Trophoblast cell (in vitro differentiated cells and primary cell): ENCODE results near the gene CDH5.
A peak's percentile ranks its signal among the peaks of the same experiment; 100 is the strongest.

ENCODE experiments used
- DNase-seq, 2 donors: peaks; one replicate each; pipeline ENCODE4 v3.0.0-alpha.2; 2016
- H2AFZ ChIP-seq: 2 replicates; pipeline ENCODE4 v1.6.1; 2013; ENCODE audit warnings: low read length, moderate library complexity, mild to moderate bottlenecking; ENCODE audit not compliant: insufficient read depth, poor library complexity
- H2AK5ac ChIP-seq: 2 replicates; pipeline ENCODE4 v1.6.1; 2013; ENCODE audit warnings: mild to moderate bottlenecking, low read length
- H2BK120ac ChIP-seq: 2 replicates; pipeline ENCODE4 v1.6.1; 2013; ENCODE audit warnings: low read length, mild to moderate bottlenecking, moderate library complexity; ENCODE audit not compliant: insufficient read depth, poor library complexity
- H2BK12ac ChIP-seq: 2 replicates; pipeline ENCODE4 v1.6.1; 2013; ENCODE audit warnings: mild to moderate bottlenecking, low read length, moderate library complexity
- H2BK5ac ChIP-seq: 2 replicates; pipeline ENCODE4 v1.6.1; 2013; ENCODE audit warnings: low read length, low read depth, moderate library complexity, mild to moderate bottlenecking; ENCODE audit not compliant: poor library complexity
- H3K14ac ChIP-seq: 2 replicates; pipeline ENCODE4 v1.6.1; 2013; ENCODE audit warnings: mild to moderate bottlenecking, low read length
- H3K18ac ChIP-seq: 2 replicates; pipeline ENCODE4 v1.6.1; 2013; ENCODE audit warnings: mild to moderate bottlenecking, low read length
- H3K23ac ChIP-seq: 2 replicates; pipeline ENCODE4 v1.6.1; 2013; ENCODE audit warnings: low read length
- H3K27ac ChIP-seq: 2 replicates; pipeline ENCODE4 v1.5.1; 2013; ENCODE audit warnings: low read depth, mild to moderate bottlenecking, inconsistent platforms, low read length, moderate library complexity
- H3K27me3 ChIP-seq: 2 replicates; pipeline ENCODE4 v1.6.1; 2013; ENCODE audit warnings: inconsistent platforms, mild to moderate bottlenecking, low read length, moderate library complexity; ENCODE audit not compliant: insufficient read depth
- H3K36me3 ChIP-seq, 2 experiments: 1 replicate in 1 of 2; 2 replicates in 1 of 2; pipeline ENCODE4 v1.6.1; 2013; ENCODE audit warnings: low read length in 2 of 2, mild to moderate bottlenecking in 2 of 2, moderate library complexity in 1 of 2; ENCODE audit not compliant: insufficient read depth in 2 of 2, control insufficient read depth in 1 of 2
- H3K4ac ChIP-seq: 2 replicates; pipeline ENCODE4 v1.6.1; 2013; ENCODE audit warnings: low read depth, mild to moderate bottlenecking, low read length, moderate library complexity
- H3K4me1 ChIP-seq, 2 experiments: 1 replicate in 1 of 2; 2 replicates in 1 of 2; pipeline ENCODE4 v1.6.1; 2013; ENCODE audit warnings: low read length in 2 of 2, mild to moderate bottlenecking in 2 of 2, moderate library complexity in 1 of 2; ENCODE audit not compliant: insufficient read depth in 2 of 2, control insufficient read depth in 1 of 2
- H3K4me2 ChIP-seq: 2 replicates; pipeline ENCODE4 v1.6.1; 2013; ENCODE audit warnings: inconsistent platforms, mild to moderate bottlenecking, low read length, moderate library complexity
- H3K4me3 ChIP-seq: 2 replicates; pipeline ENCODE4 v1.5.1; 2013; ENCODE audit warnings: mild to moderate bottlenecking, low read depth, low read length, inconsistent platforms
- H3K79me1 ChIP-seq: one replicate; pipeline ENCODE4 v1.6.1; 2013; ENCODE audit warnings: low read length
- H3K79me2 ChIP-seq: 2 replicates; pipeline ENCODE4 v1.6.1; 2013; ENCODE audit warnings: low read length, mild to moderate bottlenecking; ENCODE audit not compliant: control insufficient read depth, insufficient read depth, poor library complexity
- H3K9ac ChIP-seq: 2 replicates; pipeline ENCODE4 v1.6.1; 2013; ENCODE audit warnings: mild to moderate bottlenecking, low read length
- H3K9me3 ChIP-seq: 2 replicates; pipeline ENCODE4 v1.6.1; 2013; ENCODE audit warnings: low read depth, mild to moderate bottlenecking, control low read depth, inconsistent platforms, low read length; ENCODE audit not compliant: insufficient read depth
- H4K12ac ChIP-seq: 2 replicates; pipeline ENCODE4 v1.6.1; 2013; ENCODE audit warnings: low read depth, mild to moderate bottlenecking, low read length, moderate library complexity
- H4K8ac ChIP-seq: 2 replicates; pipeline ENCODE4 v1.6.1; 2013; ENCODE audit warnings: low read depth, mild to moderate bottlenecking, low read length, moderate library complexity
- H4K91ac ChIP-seq: one replicate; pipeline ENCODE4 v1.6.1; 2013; ENCODE audit warnings: low read depth, mild to moderate bottlenecking, low read length, moderate library complexity
- WGBS: extraction: QIAGEN DNeasy Blood & Tissue Kit; methylation state at CpG from one replicate; pipeline ENCODE4 v1.1.7; 2013; ENCODE audit warnings: missing lambda C conversion rate; ENCODE audit not compliant: insufficient read length, insufficient coverage; ENCODE audit errors: extremely low coverage; 5-methylcytosine and 5-hydroxymethylcytosine counted together

The CDH5 gene

DNA sequence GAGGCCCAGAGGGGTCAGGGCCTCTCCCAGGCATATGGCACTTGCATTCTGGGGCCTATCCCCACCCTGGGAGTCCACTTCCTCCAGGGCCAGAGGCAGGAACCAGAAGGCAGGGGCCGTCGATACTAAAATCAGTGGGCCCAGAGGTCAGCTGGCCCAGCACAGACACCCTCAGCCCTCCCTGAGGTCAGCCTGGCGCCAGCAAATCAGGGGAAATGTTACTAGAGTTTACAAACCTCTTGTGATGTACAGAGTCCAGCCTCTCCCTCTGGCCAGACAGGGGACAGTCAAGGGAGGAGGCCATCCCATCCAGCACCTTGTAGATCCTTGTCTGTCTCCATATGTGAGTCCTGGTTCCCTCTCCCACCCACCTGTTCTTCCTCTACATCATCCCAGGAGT lies 10.8 kb downstream of the CDH5 start:
- Histone ChIP-seq H3K4me2 (no peak overlapping the region), H3K27ac (no peak overlapping the region), H3K4ac (peak overlapping the region; percentile 48), H3K27me3 (no peaks in the 10 kb centered on the region), H3K14ac (peak overlapping the region; percentile 64), H3K4me1 (peaks cover 24 to 31% of the 10 kb centered on the region in 2 experiments), H2BK5ac (peak overlapping the region; percentile 19), H3K4me3 (no peak overlapping the region), H3K9ac (no peak overlapping the region), H3K36me3 (no peaks in the 10 kb centered on the region), H3K23ac (no peak overlapping the region), H4K8ac (peak overlapping the region; percentile 12), H4K12ac (no peak overlapping the region), H3K9me3 (peaks cover 2% of the 10 kb centered on the region), H2AFZ (no peak overlapping the region), H2BK12ac (peak overlapping the region; percentile 44), H4K91ac (peak overlapping the region; percentile 23), H2AK5ac (peak overlapping the region; percentile 18), H3K79me1 (peaks cover 28% of the 10 kb centered on the region), H2BK120ac (peak overlapping the region; percentile 3), H3K18ac (peak overlapping the region; percentile 3), H3K79me2 (peaks cover 3% of the 10 kb centered on the region)
- no CpG with 5 or more reads among the region's 3 CpGs for WGBS
- no peak for DNase-seq

DNA sequence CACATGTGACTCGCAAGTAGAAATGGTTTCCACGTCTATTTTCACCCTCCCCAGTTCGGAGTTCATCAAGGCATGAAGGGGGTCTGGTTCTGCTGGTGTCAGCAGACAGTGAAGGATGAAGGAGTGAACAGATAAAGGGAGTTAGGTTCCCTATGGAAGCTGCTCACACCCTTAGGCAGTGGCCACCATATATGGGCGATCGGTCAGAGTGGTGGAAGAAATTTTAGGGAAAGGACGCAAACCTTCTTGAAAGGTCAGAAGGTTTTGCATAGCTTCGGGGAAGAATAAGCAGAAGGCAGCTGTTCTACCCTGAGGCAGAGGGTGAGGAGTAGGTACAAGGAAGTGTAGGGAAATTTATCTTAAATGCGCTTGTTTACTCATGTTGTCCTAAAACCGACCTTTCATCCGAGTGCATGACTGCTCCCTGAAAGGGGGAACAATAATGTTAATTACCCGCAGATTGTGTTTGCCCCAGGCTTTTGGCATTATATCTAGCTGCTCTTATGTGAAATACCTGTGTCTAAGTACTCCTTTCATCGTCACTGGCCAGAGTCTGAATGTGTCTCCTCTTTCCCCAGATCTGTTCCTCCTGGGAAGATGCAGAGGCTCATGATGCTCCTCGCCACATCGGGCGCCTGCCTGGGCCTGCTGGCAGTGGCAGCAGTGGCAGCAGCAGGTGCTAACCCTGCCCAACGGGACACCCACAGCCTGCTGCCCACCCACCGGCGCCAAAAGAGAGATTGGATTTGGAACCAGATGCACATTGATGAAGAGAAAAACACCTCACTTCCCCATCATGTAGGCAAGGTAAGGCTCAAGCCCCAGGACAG lies 12.5 kb downstream of the CDH5 start:
- H3K79me1 ChIP-seq, result peaks cover 38% of the 10 kb centered on the region
- peaks cover 34 to 40% of the 10 kb centered on the region in 2 experiments for H3K4me1 ChIP-seq
- peaks cover 3% of the 10 kb centered on the region for H3K79me2 ChIP-seq
- peak; percentile 97 for DNase-seq
- H2BK12ac ChIP-seq, result peak overlapping the region; percentile 1
- no peak overlapping the region for H3K9ac ChIP-seq
- H2BK120ac ChIP-seq, result peak overlapping the region; percentile 53
- peak overlapping the region; percentile 35 for H2BK5ac ChIP-seq
- H3K27ac ChIP-seq, result peak overlapping the region; percentile 67
- H4K12ac ChIP-seq, result no peak overlapping the region
- H3K36me3 ChIP-seq, result no peaks in the 10 kb centered on the region
- H3K18ac ChIP-seq, result peak overlapping the region; percentile 55
- H3K9me3 ChIP-seq, result peaks cover 2% of the 10 kb centered on the region
- peak overlapping the region; percentile 52 for H3K4me3 ChIP-seq
- no peak overlapping the region for H3K4me2 ChIP-seq
- H3K4ac ChIP-seq, result no peak overlapping the region
- no peaks in the 10 kb centered on the region for H3K27me3 ChIP-seq
- peak overlapping the region; percentile 26 for H2AK5ac ChIP-seq
- no peak overlapping the region for H3K23ac ChIP-seq
- WGBS, result no CpG with 5 or more reads among the region's 18 CpGs
- no peak overlapping the region for H2AFZ ChIP-seq
- H3K14ac ChIP-seq, result peak overlapping the region; percentile 36
- H4K91ac ChIP-seq, result peak overlapping the region; percentile 82
- peak overlapping the region; percentile 1 for H4K8ac ChIP-seq

DNA sequence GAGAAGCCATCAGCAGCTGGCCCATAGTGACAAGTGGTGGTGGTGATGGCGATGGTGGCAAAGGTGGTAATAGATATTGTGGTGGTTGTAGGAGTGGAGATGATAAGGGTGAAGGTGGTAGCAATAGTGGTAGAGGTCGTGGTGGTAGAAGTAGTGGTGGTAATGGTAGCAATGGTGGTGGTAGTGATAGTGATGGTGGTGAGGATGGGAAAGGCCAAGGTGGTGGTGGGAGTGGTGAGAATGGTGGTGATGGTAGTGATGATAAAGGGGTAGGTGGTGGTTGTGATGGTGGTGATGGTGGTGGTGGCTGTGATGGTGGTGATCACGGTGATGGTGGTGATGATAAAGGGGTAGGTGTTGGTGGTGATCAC lies 13.1 kb downstream of the CDH5 start:
- Histone ChIP-seq H3K4me1 (peaks cover 34 to 40% of the 10 kb centered on the region in 2 experiments), H2AK5ac (peak overlapping the region; percentile 26), H2BK5ac (peak overlapping the region; percentile 35), H3K4me2 (no peak overlapping the region), H3K23ac (no peak overlapping the region), H2BK120ac (peak overlapping the region; percentile 53), H3K4me3 (peak overlapping the region; percentile 52), H3K27me3 (no peaks in the 10 kb centered on the region), H4K12ac (no peak overlapping the region), H4K91ac (peak overlapping the region; percentile 82), H3K27ac (peak overlapping the region; percentile 67), H3K18ac (peak overlapping the region; percentile 2), H2AFZ (no peak overlapping the region), H3K79me1 (peaks cover 37% of the 10 kb centered on the region), H3K14ac (peak overlapping the region; percentile 36), H3K79me2 (peaks cover 3% of the 10 kb centered on the region), H2BK12ac (peak overlapping the region; percentile 1), H3K4ac (peak overlapping the region; percentile 16), H3K9me3 (peaks cover 2% of the 10 kb centered on the region), H4K8ac (peak overlapping the region; percentile 1), H3K9ac (no peak overlapping the region), H3K36me3 (no peaks in the 10 kb centered on the region)
- WGBS, result no CpG with 5 or more reads among the region's 3 CpGs
- no peak for DNase-seq

DNA sequence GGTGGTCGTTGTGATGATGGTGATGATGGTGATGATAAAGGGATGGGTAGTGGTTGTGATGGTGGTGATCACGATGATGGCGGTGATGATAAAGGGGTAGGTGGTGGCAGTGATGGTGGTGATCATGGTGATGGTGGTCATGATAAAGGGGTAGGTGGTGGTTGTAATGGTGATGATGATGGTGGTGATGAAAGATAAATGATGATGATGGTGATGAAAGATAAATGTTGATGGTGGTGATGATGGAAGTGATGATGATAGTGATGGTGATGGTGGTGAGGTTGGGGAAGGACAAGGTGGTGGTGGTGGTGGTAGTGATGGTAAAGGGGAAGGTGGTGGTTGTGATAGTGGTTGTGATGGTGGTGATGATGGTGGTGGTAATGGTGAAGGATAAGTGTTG lies 13.9 kb downstream of the CDH5 start:
- Histone ChIP-seq H3K4me2 (no peak overlapping the region), H2AK5ac (peak overlapping the region; percentile 22), H4K8ac (no peak overlapping the region), H3K18ac (peak overlapping the region; percentile 2), H2AFZ (no peak overlapping the region), H3K36me3 (no peaks in the 10 kb centered on the region), H3K9me3 (peaks cover 2% of the 10 kb centered on the region), H4K91ac (no peak overlapping the region), H3K14ac (no peak overlapping the region), H2BK12ac (no peak overlapping the region), H2BK5ac (no peak overlapping the region), H3K79me2 (peaks cover 3% of the 10 kb centered on the region), H3K23ac (no peak overlapping the region), H3K27me3 (no peaks in the 10 kb centered on the region), H4K12ac (no peak overlapping the region), H3K4me3 (peak overlapping the region; percentile 43), H3K79me1 (peaks cover 37% of the 10 kb centered on the region), H3K4me1 (peaks cover 34 to 40% of the 10 kb centered on the region in 2 experiments), H3K27ac (no peak overlapping the region), H3K9ac (no peak overlapping the region), H2BK120ac (no peak overlapping the region), H3K4ac (no peak overlapping the region)
- no peak for DNase-seq
- WGBS, result no CpG with 5 or more reads among the region's 3 CpGs
